Heart left ventricle (tissue), 16 donors: ENCODE results near the gene GBX2. TPM values are rescaled to one million over a fixed set of nuclear protein-coding genes. Genes with fewer than 3 reads are reported as not detected.

ENCODE experiments used
- ATAC-seq, 4 donors: fragments of 200-7000 bp; cut with Tn5 transposase; one replicate each; pipeline ENCODE4 v1.9.1; 2020 to 2022; ENCODE audit warnings: moderate library complexity in 4 of 4, mild to moderate bottlenecking in 3 of 4, moderate number of reproducible peaks in 1 of 4
- DNase-seq, 5 donors: peaks; one replicate each; pipeline ENCODE4 v3.0.0-alpha.2; 2020
- H3K27ac ChIP-seq, 12 donors: fragments of 200-600 bp; sonication (generic) in 4 of 12; one replicate each; pipeline versions ENCODE4 v1.5.0 to v1.8.0; 2016 to 2022; ENCODE audit warnings: mild to moderate bottlenecking in 2 of 12
- H3K27me3 ChIP-seq, 9 donors: fragments of 200-600 bp; sonication (generic) in 2 of 9; one replicate each; pipeline versions ENCODE4 v1.5.1 to v1.8.0; 2016 to 2022; ENCODE audit warnings: mild to moderate bottlenecking in 3 of 9
- H3K36me3 ChIP-seq, 9 donors: fragments of 200-600 bp; sonication (generic) in 2 of 9; one replicate each; pipeline versions ENCODE4 v1.5.0 to v1.8.0; 2018 to 2022; ENCODE audit warnings: mild to moderate bottlenecking in 2 of 9
- H3K4me1 ChIP-seq, 12 donors: fragments of 200-600 bp; sonication (generic) in 4 of 12; one replicate each; pipeline versions ENCODE4 v1.5.0 to v1.8.0; 2016 to 2022; ENCODE audit warnings: mild to moderate bottlenecking in 3 of 12
- H3K4me3 ChIP-seq, 12 donors: fragments of 200-600 bp; sonication (generic) in 4 of 12; one replicate each; pipeline versions ENCODE4 v1.5.0 to v1.8.0; 2017 to 2022; ENCODE audit warnings: mild to moderate bottlenecking in 9 of 12, moderate library complexity in 4 of 12
- H3K9me3 ChIP-seq, 12 donors: fragments of 200-600 bp; sonication (generic) in 4 of 12; one replicate each; pipeline versions ENCODE4 v1.5.0 to v1.8.0; 2016 to 2022; ENCODE audit warnings: mild to moderate bottlenecking in 1 of 12
- POLR2A ChIP-seq, 2 donors: fragments of 450-650 bp; IDR thresholded peaks; one replicate each; pipeline ENCODE4 v1.6.1; 2017; ENCODE audit warnings: antibody characterized with exemption in 2 of 2, mild to moderate bottlenecking in 2 of 2, moderate library complexity in 2 of 2
- WGBS, 4 donors: extraction: QIAGEN DNeasy Blood & Tissue Kit in 2 of 4; methylation state at CpG; one replicate each; pipeline versions ENCODE4 v1.1.5 to v1.1.7; 2013 to 2018; 5-methylcytosine and 5-hydroxymethylcytosine counted together
- intact Hi-C, 10 donors: fragments of 100-400 bp; cut with DNase I; formaldehyde crosslinking; loops; one replicate each; pipeline versions ENCODE4 v1.11.1 to v1.14.2; 2022
- polyA plus RNA-seq, 2 donors: library from polyadenylated mRNA; stranded (reverse); fragments of 200-250 nt; gene quantifications; one replicate each; pipeline ENCODE4 v1.2.3, GENCODE V29; 2013
- total RNA-seq, 9 donors: library from RNA; depleted of rRNA in 2 of 9; stranded (reverse); fragments of >200 nt in 2 of 9; fragmentation: NEBNext Ultra II Directional in 3 of 9; extraction: Animal tissue kit (Norgen Biotek cat#: 25700) in 3 of 9; gene quantifications; one replicate each; pipeline versions ENCODE4 v1.1.0 to v1.2.4, GENCODE V29; 2016 to 2023
- TF ChIP-seq, protein P1 (sequence below), 12 donors: fragments of 200-600 bp; sonication (generic) in 4 of 12; IDR thresholded peaks; one replicate each; pipeline versions ENCODE4 v1.5.0 to v1.8.0; 2018 to 2022; ENCODE audit warnings: antibody characterized with exemption in 12 of 12, mild to moderate bottlenecking in 5 of 12
- donor health status: ischemic (EF 13 %, LVEDD 7.1; RV severe dilation, severe dysfunction).
- donor health status: healthy with polysubstance abuse.
- donor health status: DM: no; HTN: yes; CAD: no.
- donor health status: DM: no; HTN: no; CAD: no.
- donor health status: ischemic (EF 25% LVEDD 6.9; RV normal size, moderate dysfunction).
- donor health status: ischemic (EF 25% LVEDD 5.7; RV mildly dilated, moderate dysfunction).
- donor health status: healthy.
- donor health status: DM: yes; HTN: yes; CAD: no.
- donor health status: ischemic (EF 35%, LVEDD 5.7; RV mildly dilated, moderate dysfunction).
- donor health status: nonischemic (EF 11% LVEDD 7.7; RV severe dilation, severe dysfunction).
- donor health status: DM: yes; HTN: yes; CAD: no.
- donor health status: PGD.
- donor health status: ischemic (EF 29% LVEDD 5.4; RV normal size, mild dysfunction).
- donor health status: nonischemic (EF 23%, LVEDD 6.1; RV moderate dilation, normal function).

GBX2 gene
- total and polyA plus RNA-seq, 11 donors: 0.15 to 0.55 (median 0.17) TPM; not detected in 8

DNA sequence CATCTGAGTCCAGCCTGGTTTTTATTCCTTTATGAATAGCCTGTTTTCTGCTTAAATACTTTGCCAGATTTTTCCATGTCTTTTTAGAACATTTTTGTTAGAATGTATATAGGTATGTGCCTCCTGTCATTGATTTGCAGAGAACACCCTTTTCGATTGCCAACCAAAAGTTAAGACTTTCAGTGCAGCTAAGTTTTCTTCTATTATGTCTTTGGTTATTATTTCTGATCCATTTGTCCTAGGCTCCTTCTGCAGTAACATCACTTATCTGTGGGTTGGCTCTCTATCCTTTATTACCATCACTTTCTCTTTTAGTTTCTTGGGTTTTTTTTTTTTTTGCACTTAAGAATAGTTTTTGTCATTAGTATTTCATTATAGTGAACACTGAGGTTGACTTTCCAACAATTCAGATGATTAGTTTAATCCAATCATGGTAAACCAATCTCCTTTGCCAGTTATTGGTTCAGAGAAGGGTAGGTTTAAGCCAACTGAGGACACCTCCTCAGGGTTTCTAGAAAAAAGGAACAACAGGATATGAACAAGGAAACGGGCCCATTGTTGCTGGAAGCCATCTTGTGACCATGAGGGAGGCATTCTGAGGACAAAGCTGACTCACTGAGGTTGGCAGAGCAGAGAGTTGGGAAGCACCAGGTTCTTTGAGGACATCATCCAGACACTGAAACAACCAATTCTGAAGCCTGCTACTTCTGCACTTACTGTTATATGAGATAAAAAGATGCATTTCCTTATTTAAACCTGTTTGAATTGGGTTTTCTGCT is 37.9 kb upstream of the GBX2 start:
- ATAC-seq: no peak
- Histone ChIP-seq H3K9me3 (peaks cover 0 to 14% (median 5%) of the 10 kb centered on the region in 12 donors), H3K27me3 (peaks cover 0 to under 1% (median 0%) of the 10 kb centered on the region in 9 donors), H3K4me3 (no peak overlapping the region), H3K27ac (no peak overlapping the region), H3K4me1 (no peaks in the 10 kb centered on the region), H3K36me3 (no peaks in the 10 kb centered on the region)
- intact Hi-C loops: no loop called here
- no peak for DNase-seq
- TF ChIP-seq, protein P1, sequence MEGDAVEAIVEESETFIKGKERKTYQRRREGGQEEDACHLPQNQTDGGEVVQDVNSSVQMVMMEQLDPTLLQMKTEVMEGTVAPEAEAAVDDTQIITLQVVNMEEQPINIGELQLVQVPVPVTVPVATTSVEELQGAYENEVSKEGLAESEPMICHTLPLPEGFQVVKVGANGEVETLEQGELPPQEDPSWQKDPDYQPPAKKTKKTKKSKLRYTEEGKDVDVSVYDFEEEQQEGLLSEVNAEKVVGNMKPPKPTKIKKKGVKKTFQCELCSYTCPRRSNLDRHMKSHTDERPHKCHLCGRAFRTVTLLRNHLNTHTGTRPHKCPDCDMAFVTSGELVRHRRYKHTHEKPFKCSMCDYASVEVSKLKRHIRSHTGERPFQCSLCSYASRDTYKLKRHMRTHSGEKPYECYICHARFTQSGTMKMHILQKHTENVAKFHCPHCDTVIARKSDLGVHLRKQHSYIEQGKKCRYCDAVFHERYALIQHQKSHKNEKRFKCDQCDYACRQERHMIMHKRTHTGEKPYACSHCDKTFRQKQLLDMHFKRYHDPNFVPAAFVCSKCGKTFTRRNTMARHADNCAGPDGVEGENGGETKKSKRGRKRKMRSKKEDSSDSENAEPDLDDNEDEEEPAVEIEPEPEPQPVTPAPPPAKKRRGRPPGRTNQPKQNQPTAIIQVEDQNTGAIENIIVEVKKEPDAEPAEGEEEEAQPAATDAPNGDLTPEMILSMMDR (IDR thresholded peaks at IDR 0.05): no peak
- 71 to 81% (median 78%) methylated on average over 2 of the region's 2 CpGs for WGBS, 4 donors

DNA sequence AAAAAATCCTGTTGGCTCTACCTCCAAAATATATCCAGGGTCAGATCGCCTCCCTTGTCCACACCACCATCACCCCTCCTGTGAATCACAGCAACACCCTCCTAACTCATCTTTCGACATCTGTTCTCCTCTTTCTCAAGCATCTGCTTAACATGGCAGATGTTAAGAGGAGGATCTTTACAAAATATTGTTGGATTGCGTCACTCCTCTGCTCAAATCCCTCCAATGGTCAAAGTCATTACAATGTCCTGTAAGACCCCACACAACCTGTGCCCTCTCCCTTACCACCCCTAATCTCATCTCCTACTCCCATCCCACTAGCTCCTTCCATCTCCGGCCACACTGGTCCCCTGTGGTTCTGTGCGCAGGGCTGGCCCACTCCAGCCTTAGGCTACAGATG is 36.8 kb upstream of the GBX2 start:
- 82 to 97% (median 94%) methylated on average over 5 of the region's 5 CpGs for WGBS, 4 donors
- no peaks in the 10 kb centered on the region for H3K27me3 ChIP-seq
- no peak for ATAC-seq
- H3K4me1 ChIP-seq: no peaks in the 10 kb centered on the region
- no peak overlapping the region for H3K27ac ChIP-seq
- H3K4me3 ChIP-seq: no peak overlapping the region
- H3K9me3 ChIP-seq: peaks cover 0 to 14% (median 5%) of the 10 kb centered on the region in 12 donors
- intact Hi-C loops: no loop called here
- TF ChIP-seq POLR2A (IDR thresholded peaks at IDR 0.05): no peak
- TF ChIP-seq, protein P1 (IDR thresholded peaks at IDR 0.05): no peak
- no peaks in the 10 kb centered on the region for H3K36me3 ChIP-seq
- DNase-seq: no peak

DNA sequence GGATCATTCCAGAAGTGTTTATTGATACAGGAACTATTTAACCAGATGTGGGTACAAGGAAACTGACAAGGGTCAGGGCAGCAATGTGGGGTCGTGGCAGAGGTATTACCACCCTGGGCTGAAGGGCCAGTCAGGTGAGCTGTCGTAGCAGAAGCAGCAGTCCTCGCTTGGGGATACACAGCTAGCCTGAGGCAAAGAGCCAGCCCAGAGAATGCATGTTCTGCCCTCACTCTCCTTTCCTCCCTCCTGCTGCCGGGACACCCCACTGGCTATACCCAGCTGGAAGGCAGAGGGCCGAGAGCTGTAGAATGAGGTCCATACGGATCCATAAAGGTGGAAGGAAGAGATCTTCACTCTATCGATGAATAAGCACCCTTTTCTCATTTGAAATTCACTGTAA is 32.2 kb upstream of the GBX2 start:
- Histone ChIP-seq H3K27ac (no peak overlapping the region), H3K36me3 (peaks cover 0 to 3% (median 0%) of the 10 kb centered on the region in 9 donors), H3K4me1 (no peaks in the 10 kb centered on the region), H3K9me3 (peaks cover 0 to 8% (median 0%) of the 10 kb centered on the region in 12 donors), H3K27me3 (no peaks in the 10 kb centered on the region), H3K4me3 (no peak overlapping the region)
- intact Hi-C loops: no loop called here
- TF ChIP-seq, protein P1 (IDR thresholded peaks at IDR 0.05): no peak
- TF ChIP-seq POLR2A (IDR thresholded peaks at IDR 0.05): no peak
- WGBS, 4 donors: 70 to 75% (median 73%) methylated on average over 7 of the region's 7 CpGs
- DNase-seq: no peak
- ATAC-seq: no peak

DNA sequence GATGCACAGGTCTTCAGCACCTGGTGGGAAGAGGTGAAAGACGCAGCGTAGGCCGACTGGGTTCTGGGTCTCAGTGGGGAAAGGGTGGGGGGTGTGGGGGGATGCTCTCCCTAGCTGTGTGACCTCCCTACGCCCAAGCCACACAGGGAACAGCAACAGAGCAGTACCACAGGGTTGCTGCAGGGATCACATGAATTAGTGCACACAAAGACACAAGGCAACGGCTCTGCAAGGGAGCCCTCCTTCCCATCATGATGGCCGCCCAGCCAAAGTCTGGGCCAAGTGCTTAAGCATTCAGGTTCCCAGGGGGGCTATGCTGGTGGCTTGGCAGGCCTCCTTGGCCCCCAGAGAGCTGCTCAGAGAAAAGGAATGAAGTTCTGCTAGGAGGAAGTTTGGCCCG is 28.2 kb upstream of the GBX2 start:
- no peaks in the 10 kb centered on the region for H3K27me3 ChIP-seq
- peaks cover 0 to 3% (median 0%) of the 10 kb centered on the region in 12 donors for H3K9me3 ChIP-seq
- H3K4me3 ChIP-seq: no peak overlapping the region
- H3K27ac ChIP-seq: no peak overlapping the region
- DNase-seq: no peak
- peaks cover 0 to 12% (median 0%) of the 10 kb centered on the region in 9 donors for H3K36me3 ChIP-seq
- no peaks in the 10 kb centered on the region for H3K4me1 ChIP-seq
- TF ChIP-seq, protein P1 (IDR thresholded peaks at IDR 0.05): no peak
- TF ChIP-seq POLR2A (IDR thresholded peaks at IDR 0.05): no peak
- intact Hi-C loops: no loop called here
- WGBS, 4 donors: 62 to 79% (median 74%) methylated on average over 7 of the region's 7 CpGs
- peak in 1 of 4 donors; percentile 22 for ATAC-seq
